NCI-H1092 treated with DMSO at 0.1 percent for 48 hours (cell line): Measurements from ENCODE around the gene MAGI2.

Source experiments
- DNase-seq: peaks from one replicate; lab custom pipeline; 2025; lab: John Stamatoyannopoulos, UW

Gene MAGI2

DNA sequence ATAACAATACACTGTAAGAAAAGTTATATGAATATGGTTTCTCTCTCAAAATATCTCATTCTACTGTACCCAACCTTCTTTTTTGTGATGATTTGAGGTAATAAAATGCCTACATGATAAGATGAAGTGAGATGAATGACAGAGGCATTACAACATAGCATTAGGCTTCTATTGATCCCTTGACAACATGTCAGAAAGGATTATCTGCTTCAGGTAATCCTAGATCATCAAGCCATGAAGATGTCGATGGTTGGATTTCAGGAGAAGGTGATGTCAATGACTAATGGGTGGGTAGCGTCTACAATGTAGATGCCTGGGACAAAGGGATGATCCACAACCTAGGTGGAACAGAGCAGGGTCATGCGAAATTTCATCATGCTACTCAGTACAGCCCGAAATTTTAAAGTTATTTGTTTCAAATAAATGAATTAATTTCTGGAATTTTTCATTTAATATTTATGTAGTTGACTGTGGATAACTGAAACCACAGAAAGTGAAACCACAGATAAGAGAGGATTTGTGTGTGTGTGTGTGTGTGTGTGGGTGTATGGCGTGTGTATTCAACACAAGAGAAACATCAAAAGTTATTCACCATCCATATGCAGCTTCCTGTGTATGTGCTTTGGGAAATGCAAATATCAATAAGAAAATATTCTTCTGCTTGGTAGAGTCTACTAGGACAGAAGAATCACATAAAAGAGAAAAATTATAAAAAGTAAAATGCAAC, 77.0 kb downstream of the MAGI2 start:
- no peak for DNase-seq

DNA sequence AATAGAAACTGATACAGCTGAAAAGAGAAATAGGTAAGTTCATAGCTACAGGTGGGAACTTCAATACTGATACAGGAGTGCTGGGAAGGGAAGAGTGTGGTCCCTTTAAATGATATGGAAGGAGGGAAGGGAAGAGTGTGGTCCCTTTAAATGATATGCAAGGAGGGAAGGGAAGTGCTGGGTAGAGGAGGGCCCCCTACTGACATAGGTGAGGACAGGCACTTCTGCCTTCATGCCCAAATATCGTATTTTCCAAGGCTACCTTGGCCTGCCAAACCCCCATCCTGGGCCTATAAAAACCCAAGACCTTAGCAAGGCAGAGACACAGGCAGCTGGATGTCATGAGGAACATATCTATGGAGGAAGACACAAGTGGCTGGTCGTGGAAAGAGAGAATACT, 92.3 kb downstream of the MAGI2 start:
- DNase-seq, result no peak

DNA sequence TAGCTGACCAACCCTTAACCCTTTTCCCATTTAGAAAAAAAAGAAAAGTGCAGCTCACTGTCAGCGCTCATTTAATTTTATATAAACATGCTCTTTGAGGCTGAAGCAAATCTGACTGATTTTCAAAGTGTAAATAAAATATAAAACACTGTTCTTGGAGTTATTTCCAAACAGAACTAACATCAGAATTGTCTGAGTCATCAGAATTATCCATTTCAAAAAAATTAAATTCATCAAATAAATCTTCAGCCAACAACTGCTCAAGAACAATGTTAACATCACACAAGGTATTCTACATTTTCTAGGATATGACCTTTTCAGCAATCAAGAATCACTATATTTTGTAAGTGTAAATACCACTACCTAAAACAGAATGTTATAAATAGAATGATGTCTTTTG, 93.6 kb downstream of the MAGI2 start:
- no peak for DNase-seq

DNA sequence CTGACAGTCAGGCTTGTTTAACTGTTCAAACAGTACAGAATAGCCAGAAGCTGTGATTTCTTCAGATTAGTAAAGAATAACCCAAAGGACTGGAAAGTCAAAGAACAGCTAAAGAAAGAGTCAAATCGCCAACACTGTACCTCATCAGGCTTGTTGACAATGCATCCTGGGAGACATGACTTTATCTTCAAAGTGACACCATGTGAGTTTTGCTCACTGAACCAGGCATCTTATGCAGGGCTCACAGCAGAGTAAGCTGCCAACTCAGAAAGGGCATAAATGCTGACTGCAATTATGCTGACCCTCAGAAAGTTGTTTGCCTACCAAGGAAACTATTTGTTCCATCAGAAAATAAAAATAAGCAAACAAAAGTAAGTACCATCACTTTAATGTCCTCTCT, 96.4 kb downstream of the MAGI2 start:
- no peak for DNase-seq

DNA sequence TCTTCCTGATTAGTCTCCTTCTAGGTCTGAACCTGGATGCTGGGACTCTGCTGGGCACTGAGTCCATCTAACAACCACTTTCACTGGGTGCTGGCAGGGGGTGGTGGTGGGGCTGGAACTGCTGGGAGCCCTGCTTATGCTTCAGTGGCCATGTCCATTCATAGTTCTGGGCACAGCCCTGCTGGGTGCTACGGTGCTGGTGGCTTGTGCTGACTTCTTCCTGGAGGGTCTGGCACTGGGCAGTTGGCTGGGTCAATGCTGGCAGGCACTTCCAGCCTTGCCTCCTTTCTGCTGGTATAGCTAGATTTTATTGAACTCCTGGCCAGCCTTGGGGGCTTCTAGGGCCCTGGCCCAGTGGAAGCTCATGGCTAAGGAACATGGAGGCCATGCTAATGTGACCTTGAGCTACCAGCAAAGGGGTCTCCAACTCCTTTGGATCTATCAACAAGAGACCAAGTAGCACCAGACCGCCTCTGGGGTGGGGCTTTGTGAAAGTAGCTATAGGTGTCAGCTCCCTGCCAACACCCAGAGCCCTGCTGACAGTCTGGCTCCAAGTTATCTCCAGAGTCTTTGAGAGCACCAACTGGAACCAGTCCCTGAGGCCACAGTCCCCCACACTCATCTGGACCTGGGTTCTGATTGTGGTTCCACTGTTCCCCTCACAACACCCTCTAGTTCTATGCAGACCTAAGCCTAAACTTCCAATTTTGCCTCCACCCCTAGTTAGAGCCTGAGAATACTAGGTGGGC, 99.6 kb downstream of the MAGI2 start:
- no peak for DNase-seq

DNA sequence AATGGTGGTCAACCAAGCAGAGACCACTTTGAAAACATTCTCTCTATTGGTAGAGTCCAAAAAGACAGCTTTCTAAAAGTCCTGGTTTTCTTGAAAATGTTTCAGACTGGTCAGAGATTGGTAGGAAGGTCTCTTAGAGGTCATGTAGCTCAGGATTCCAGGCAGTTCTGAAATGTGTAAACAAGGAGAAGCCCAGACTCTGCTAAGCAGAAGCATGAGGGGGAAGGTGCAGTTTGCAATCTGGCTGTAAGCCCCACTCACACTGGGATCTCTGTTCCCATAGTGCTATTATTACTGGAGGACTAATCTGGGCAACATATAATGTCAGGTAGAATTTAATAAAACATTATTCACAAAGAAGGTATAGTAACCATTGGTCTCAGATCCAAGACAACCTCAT, 101.1 kb downstream of the MAGI2 start:
- no peak for DNase-seq

DNA sequence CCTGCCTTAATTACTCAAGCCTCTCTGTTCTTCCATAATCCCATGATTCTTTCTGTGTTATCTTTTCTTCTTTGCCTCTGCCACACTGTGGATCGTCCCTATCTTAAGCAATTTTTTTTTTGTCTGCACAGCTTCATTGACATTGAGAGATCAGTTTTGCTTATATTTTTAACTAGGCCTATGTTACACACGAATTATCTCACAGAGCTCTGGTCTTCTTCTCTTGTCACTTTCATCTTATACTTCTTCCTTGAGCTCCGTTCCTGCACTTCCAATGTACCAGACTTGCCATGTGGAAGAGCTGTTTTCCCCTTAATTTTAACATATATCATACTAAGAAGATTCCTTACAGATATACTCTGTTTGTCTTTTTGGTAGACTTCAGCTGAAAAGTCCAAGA, 106.1 kb downstream of the MAGI2 start:
- no peak for DNase-seq

DNA sequence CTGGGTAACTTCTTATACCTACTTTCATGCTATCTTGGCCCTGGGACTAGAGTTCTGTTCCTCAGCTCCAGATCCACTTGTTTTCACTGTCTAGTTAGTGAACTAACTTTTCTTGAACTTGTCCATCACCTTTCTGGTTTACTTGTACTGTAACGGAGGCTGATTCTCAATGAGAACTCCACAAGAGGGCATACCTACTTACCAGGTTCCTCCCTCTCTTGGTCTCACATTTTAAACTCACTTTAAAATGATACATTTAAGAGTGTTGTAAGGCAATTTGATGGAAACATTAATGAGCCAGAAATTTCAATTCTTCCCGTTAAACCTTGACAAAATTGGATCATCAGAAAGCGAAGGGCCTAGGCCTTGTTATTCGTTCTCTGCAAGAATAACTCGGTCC, 111.6 kb downstream of the MAGI2 start:
- no peak for DNase-seq

DNA sequence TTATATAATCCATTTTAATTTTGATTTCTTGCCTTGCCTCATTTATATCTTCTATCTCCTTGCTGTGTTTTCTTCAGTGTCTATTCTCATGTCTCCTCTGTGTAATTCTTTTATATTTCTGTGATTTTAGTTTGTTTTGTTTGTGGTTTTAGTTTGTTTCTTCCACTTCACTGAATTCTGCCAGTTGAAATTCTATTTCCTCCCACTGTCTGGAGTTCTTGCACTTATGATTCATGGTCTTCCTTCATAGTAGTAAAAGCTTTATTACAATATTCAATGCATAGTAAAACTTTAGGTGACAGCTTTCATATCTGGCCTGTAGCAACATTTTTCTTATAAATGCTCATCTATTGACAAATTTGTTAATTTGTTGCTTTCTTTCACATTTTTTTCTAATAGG, 113.3 kb downstream of the MAGI2 start:
- no peak for DNase-seq

DNA sequence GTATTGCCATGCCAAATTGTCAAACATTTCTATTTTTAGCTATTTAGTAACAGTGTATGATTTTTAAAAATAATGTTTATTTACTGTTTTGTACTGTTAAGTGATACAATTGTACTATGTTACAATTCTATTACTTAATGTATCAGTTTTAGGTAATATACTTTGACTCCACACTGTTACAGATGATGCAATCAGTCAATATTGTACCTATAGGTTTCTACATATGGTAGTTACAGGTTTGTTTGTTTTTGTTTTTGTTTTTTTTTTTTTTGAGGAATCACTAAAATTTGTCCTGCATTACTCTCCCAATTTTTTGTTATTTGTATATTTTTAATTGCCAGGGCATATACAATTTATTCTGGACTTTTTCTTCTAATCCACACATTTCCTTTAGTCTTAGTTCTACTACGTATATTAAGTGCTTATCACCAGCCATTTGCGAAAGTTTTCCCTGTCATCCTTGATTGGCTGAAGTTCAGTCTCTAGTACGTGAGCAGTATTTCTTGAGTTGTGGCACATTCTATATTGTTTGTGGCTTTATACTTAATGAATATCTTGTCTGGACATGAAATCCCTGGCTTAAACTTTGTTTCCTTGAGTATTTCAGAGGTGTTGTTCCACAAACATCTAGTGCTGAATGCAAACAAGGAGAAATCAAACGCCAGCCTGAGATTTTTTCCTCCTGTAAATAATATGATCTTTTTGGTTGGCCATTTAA, 114.1 kb downstream of the MAGI2 start:
- no peak for DNase-seq

DNA sequence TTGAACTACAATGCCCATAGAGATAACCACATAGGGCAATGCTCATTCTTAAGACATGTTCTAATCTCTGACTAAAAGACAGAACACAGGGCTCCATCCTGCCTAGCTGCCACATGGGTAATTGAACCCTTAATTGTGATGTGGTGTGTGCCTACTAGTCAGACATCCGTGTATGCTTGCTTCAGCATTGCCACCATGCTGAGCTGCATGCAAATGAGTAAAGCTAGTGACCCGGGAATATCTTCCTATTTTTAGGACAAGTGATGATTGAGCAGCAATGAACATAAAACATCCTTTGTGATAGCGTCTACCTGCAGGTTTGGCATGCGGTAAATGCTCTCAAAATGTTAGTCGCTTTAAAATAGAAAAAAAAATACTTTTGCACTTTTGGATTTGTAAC, 115.8 kb downstream of the MAGI2 start:
- no peak for DNase-seq

DNA sequence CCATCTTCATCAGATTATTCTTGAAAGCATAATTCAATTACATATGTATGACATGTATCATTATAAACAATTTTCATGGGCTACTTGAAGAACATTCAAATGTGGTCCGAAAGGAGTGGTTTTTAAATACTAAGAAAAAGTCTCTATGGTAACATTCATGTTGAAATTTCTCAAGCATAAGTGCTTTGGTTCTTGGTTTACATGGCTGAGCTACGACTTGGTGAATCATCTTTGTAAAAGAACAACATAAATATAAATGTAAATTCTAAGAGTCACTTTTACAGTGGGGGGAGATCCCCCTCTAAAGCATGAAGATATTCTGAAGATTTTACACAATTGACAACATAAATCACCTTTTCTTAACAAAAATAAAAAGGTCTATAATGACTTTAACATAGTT, 118.6 kb downstream of the MAGI2 start:
- DNase-seq, result no peak

DNA sequence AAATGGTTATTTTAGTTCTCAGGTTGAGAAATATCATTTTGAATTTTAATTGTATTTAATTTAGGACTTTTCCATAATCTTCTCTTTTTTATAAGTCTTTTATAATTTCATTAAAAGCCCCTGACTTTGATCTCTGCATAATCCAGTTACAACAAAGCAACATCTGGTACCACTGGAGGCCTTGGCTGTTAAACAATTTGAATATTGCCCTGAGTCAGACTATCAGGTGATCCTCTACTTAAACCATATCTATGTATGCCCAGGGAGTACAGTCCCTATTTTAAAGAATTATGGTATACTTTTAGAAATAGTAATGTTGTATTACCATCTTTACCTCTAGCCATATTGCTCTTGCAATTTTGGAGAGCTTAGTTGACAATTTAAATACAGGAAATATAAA, 119.1 kb downstream of the MAGI2 start:
- no peak for DNase-seq

DNA sequence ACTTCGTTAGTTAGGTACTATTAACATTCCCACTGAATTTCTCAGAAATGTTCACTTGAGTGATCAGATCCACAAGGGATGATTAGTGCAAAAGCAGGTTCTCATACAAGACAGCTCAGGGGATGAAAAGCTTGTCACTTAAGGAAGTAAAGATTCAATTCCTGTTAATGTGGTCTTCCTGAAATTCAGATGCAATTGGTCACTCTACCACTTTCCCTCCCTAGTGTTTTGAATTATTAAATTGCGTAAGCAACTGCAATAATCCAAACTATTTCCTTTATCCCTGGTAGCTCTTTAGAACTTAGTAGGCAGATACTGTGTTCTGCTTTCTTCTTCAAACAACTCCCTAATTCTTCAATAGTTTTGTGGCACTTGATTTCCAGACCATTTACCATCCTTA, 121.4 kb downstream of the MAGI2 start:
- DNase-seq, result no peak

DNA sequence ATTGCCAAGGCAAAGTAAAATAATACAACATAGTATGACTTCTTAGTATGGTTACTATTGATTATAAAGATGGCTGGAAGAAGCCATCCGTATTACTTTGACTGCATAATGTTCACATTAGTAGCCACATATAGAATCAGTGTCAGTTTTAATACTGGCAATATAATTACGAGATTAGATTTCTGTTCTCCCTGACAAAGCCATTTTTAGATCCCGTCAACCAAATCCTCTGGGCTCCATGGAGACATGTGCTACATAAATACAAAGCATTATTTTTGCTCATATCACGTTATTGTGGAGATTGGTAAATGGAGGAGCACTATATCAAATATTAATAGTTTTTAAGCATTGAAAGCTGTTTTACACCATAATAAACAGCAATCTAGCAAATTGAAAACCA, 124.0 kb downstream of the MAGI2 start:
- no peak for DNase-seq

DNA sequence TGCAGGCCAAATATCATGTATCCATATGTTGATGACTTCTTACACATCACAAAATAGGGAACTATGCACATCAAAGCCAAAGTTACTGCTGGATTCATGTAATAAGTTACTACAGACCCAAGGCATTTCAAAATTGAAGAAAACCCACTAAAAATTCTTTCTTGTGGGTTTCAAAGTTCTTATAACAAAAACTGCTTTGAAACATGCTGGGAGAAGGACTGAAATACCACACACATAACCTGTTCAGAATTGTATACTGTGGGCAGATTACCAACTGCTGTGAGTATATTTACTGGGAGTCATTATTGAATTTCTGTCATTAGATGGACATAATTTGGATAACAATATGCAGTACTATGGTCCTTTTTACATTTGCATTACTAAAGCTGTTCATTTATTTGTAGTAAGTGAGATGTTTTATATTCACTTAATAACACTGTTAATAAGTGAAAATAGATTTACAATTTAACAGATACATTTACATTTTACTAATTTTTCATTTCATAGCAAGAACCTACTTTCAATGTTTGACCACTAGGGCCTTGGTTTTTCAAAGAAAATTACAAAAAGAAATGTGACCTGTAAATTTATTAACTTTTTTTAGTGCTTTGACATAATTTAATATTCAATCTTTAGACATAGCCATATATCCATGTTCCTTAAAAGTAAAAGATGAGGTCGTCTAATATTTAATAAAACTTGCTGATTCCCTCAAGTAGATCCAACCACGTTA, 132.6 kb downstream of the MAGI2 start:
- DNase-seq, result no peak

DNA sequence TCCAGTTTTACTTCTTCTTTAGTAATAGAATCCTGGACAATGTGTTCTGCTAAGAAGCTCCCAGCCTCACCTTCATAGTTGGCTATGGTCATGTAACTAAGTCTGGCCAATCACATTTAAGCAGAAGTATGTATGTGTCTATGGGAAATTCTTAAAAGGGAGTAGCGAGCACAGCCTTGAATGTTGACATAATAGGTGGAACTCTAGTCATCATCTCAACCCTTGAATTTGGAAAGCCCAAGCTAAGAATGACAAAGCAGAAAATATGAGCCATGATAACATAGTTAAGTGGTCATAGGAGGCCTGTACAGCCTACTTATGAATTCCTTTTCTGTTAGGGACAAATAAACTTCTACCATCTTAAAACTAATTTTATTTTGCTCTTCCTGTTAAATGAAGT, 134.1 kb downstream of the MAGI2 start:
- no peak for DNase-seq

DNA sequence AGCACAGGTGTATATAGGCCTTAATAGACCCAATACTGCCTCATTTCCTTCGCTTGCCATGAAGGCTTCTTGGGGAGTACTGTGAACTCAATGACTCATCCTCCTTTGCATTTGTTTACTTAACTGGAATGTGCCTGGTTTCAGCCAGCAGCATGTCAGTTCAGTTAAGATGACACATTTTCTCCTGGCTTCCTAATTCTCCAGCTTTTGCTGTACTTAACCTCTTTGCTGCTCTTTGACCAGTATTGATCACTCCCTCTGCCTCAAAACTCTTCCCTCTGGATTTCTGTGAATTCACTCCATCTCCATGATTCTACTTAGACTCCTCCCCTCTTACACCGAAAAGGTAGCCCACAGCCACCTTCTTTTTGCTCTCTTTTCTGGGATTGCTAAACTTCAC, 135.7 kb downstream of the MAGI2 start:
- no peak for DNase-seq

DNA sequence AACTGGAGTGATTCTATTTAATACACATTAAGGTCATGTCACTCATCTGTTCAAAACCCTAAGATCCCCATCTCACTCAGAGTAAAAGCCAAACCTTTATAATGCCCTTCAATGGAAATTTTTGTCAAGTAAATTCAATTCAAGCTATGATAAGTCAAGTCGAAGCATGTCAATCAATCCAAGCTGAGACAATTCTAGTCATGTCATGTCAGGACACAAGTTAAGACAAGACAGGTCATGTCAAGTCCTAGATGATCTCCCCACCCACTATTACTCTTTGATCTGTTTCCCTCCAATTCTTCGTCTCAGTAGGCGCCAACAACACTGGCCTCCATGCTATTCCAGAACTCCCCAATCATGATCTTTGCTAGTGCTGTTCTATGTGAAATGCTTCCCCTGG, 141.4 kb downstream of the MAGI2 start:
- DNase-seq, result no peak

DNA sequence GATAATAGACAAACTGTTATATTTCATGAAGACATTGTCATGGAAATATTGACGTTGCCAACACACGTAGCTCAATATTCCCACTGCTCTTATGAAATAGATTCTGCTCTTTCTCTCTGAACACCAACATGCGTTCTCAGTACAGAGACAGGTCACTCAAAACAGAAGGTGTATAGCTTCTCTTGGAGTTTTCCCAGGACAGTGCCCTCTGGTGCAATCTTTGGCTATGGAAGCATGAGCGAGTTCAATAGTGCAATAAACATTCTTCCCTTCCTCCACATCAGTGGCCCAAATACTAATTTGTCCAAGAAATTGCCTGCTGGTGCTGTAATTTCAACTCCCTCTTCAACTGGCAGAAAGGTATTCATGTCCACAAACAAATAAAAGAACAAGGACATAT, 145.3 kb downstream of the MAGI2 start:
- DNase-seq, result no peak

DNA sequence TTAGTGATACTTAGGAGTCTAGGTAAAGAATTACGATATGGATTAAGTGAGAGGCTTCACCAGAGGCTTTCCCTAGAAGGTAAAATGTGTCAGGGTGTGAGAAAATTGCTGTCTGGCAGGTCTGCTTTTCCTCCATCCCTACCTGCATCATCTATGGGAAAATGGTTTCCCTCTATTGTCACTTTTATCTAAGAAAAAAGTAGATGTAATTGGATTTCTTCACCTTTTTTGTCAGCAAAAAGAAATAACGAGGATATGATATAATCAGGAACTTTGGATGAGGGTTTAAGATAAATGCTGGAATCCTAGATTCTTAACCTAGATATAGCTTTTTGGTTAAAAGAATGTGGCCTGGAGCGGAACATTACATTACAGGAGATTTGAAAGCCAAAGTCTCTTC, 146.1 kb downstream of the MAGI2 start:
- no peak for DNase-seq

DNA sequence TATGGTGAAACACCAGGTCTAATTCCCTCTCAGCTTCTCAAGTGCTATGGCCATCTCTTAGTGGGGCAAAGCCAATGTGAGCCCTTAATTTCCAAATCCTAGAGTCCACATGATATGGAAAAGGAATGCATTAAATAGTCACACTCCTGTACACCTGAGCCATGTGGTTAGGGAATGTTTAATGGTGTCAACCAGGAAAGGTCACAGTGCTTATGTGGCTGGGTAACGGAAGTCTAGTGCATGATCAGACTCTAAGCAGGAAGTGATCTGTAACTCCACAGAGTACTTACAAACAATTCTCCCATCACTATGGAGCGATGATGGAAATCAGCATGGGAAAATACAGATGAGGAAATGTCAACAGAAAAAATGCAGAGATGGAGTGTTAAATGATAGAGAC, 148.8 kb downstream of the MAGI2 start:
- no peak for DNase-seq

DNA sequence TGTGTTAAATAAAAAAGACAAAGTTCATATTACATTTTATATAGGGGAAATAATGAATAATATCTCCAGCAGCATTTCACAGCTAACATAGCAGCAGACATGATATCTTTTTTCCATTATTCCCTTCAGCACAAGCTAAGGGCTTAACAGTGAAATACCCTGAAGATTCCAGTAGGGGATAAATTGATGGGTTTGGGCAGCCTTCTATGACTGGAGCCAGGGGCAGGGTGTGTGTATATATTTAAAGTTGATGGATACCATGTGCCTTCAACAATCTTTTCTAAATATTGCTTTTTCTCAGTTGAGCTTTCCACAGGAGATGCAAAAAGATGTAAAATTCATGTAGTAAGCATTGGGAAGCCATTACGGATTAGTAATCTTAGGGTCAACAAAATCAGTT, 151.2 kb downstream of the MAGI2 start:
- DNase-seq, result no peak
